GM13976 (cell line): ENCODE data around the gene CDH1.

Experiments
- DNase-seq: peaks from one replicate; pipeline ENCODE4 v3.0.0; 2012; ENCODE audit warnings: low spot score
- in situ Hi-C: fragments of 300-500 bp; cut with MboI; formaldehyde crosslinking; loops from one replicate; pipeline ENCODE4 v1.12.0; 2022; ENCODE audit warnings: low sequenced_read_pairs, mixed read lengths, inconsistent platforms; ENCODE audit not compliant: unreplicated experiment
- TF ChIP-seq, protein P1 (sequence below): IDR thresholded peaks from 2 replicates; pipeline ENCODE4 v1.5.1; 2012; ENCODE audit warnings: borderline replicate concordance, mild to moderate bottlenecking; ENCODE audit not compliant: insufficient read depth; ENCODE audit errors: extremely low read depth, missing control alignments, control extremely low read depth

CDH1 gene

DNA sequence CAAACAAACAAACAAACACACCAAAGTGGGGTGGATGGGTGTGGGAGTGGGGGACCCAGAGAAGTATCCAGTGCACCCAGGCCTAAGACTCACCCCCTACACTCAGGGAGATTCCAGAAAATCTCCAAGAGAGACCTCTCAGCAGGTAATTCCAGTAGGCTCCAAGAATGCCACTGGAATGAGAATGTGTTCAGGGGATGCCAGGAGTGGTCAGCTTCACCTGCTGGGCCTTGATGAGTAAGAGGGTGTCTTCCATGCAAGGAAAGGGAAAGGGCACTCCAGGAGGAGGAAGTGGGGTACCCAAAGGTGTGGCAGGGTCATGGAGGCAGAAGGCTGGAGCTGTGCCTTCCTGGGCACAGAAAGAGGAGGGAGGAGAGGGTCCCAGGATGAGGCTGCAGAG lies 9.9 kb downstream of the CDH1 start:
- no peak for DNase-seq
- in situ Hi-C loops = no loop called here
- TF ChIP-seq, protein P1, sequence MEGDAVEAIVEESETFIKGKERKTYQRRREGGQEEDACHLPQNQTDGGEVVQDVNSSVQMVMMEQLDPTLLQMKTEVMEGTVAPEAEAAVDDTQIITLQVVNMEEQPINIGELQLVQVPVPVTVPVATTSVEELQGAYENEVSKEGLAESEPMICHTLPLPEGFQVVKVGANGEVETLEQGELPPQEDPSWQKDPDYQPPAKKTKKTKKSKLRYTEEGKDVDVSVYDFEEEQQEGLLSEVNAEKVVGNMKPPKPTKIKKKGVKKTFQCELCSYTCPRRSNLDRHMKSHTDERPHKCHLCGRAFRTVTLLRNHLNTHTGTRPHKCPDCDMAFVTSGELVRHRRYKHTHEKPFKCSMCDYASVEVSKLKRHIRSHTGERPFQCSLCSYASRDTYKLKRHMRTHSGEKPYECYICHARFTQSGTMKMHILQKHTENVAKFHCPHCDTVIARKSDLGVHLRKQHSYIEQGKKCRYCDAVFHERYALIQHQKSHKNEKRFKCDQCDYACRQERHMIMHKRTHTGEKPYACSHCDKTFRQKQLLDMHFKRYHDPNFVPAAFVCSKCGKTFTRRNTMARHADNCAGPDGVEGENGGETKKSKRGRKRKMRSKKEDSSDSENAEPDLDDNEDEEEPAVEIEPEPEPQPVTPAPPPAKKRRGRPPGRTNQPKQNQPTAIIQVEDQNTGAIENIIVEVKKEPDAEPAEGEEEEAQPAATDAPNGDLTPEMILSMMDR = no peak

DNA sequence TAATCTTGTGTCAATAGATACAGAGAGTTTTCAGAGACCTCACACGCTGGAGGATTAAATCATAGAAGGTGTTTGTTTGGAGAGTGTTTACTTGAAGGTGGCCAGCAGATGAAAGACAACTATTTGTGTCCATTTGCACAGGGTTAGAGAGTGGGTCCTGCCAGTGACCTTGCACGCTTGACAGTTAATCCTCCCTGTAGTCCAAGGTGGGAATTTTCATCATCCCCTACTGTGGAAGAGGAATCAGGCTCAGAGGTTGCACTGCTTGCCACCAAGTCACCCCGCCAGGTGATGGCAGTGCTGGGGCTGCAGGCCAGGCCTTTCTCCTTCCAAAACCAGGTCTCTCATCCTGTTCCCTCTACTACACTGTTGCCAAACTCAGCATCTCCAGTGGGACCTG lies 12.3 kb downstream of the CDH1 start:
- in situ Hi-C loops = no loop called here

DNA sequence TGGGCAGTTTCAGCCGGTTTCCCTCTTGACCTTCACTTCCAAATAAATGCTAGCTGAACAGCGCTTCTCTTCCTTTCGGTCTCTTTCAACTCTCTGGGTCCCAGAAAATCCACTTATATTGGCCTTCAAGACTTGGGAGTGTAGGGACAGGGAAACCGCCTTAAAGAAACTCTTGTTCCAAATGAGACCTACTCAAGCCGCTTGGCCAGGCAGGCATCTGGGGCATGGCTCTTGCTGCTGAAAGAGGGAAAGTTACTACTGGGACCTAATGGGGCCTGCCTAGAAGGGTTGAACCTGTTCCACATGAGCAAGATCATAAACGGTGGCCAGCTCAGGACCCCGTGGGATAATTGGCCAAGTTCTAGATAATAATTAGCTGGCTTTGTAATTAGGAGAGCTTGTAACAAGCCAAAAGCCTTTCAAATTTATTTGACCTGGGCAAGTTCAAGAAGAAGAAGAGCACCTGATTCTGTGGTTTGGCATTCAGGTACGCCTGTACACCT lies 13.2 kb downstream of the CDH1 start:
- no peak for DNase-seq
- TF ChIP-seq, protein P1 = no peak
- in situ Hi-C loops = no loop called here

More for the DNA sequence above, 12.3 kb downstream of the CDH1 start:
- TF ChIP-seq, protein P1 = no peak
- DNase-seq = no peak

DNA sequence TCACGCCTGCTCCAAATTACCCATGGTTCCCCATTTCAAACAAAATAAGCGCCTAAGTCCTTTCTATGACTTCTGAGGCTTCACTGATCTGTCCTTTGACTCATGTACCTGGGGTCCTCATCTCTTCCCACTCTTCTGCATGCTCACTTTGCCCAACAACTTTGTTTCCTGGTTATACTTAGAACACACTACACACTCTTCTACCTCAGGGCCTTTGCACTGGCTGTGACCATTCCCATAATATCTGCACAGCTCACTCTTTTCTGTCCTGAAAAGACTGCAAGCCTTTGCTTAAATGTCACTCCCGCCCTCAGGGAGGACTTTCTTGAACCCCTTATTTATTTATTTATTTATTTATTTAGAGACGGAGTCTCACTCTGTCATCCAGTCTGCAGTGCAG lies 14.1 kb downstream of the CDH1 start:
- DNase-seq = no peak
- in situ Hi-C loops = no loop called here
- TF ChIP-seq, protein P1 = no peak

DNA sequence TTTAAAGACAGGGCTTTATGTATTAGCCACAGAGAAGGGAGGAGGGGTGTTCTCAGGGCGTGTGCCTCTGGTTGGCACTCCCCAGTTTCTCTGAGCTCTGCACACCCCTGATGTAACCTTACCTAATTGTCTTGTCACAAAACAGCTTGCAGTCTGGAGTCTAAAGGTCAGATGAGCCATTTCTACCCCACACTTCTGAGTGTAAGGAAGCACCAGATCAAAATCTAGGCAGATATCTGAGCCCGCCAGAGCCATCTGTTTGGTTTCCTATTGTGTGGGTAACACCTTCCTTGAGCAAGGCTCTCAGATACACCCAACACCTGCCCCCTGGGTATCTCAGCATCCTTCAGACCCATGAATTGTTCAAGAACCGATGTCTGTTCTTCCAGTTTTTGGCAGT lies 15.5 kb downstream of the CDH1 start:
- TF ChIP-seq, protein P1 = no peak
- in situ Hi-C loops = no loop called here
- no peak for DNase-seq

DNA sequence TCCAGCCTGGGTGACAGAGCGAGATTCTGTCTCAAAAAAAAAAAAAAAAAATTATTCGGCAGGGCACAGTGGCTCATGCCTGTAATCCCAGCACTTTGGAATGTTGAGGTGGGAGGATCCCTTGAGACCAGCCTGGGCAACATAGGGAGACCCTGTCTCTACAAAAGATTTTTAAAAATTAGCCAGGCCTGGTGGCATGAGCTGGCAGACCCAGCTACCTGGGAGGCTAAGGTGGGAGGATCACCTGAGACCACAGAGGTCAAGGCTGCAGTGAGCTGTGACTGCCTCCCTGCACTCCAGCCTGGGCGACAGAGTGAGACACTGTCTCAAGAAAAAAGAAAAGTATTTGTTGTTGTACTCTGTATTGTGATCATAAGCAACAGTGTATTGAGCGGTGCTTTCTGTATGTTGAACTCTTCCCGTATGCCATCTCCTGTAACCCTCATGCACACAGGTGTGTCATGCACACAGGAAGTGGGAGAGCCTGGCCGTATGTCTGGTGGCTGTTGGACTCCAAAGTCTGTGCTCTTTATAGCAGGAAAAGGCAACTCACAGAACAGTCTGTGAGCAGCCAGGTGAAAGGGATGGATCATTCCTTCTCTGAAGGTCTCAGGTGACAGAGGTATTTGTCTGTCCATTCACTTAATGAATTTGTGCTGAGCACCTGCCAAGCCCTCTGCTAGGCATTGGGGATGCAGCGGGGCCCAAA lies 17.1 kb downstream of the CDH1 start:
- in situ Hi-C loops = no loop called here
- TF ChIP-seq, protein P1 = no peak
- no peak for DNase-seq
